ENCODE results near the gene GJA5.

The GJA5 gene

DNA sequence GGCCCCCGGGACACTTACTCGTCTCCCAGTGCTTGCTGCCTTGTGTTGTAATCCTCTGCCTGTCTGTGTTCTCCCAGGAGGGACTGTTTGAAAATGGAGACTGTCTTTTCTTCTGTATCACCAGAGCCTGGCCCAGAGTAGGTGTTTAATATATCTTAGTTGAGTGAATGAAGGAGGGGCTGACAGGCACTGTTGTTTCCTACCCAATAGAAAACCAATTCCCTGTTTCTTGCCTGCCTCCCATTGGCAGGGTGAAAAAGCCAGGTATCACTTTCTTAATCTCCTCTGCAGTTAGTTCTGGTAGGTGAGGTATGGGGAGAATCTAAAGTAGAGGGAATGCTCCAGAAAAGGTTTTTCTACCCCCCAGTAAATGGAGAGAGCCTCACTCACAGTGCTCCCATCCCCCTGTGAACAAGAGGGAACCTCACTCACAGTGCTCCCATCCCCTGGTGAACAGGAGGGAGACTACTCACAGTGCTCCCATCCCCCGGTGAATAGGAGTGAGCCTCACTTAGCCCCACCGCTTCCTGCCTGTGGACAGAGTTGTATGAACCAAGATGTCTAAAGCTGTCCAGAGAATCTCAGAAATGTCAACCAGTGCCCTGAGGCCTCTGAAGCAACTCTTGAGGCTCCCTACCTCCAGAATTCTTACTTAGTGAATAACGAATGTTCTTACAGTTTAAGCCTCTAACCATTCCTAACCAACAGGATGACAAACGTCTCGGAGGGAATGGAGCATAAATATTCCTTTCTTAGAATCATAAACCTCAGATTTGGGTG lies at the start of gene GJA5:
Gene GJA5, minus strand, starts transcription at position 122 of the 780 bp plus-strand sequence. CDS start 1,364 bp downstream, outside the sequence.
- peaks cover 17% of the 10 kb centered on the region for H3K36me3 Mint-ChIP-seq (ENCODE audit: low read depth)
- H3K9me3 Mint-ChIP-seq, result no peaks in the 10 kb centered on the region
- TF ChIP-seq, protein P1, sequence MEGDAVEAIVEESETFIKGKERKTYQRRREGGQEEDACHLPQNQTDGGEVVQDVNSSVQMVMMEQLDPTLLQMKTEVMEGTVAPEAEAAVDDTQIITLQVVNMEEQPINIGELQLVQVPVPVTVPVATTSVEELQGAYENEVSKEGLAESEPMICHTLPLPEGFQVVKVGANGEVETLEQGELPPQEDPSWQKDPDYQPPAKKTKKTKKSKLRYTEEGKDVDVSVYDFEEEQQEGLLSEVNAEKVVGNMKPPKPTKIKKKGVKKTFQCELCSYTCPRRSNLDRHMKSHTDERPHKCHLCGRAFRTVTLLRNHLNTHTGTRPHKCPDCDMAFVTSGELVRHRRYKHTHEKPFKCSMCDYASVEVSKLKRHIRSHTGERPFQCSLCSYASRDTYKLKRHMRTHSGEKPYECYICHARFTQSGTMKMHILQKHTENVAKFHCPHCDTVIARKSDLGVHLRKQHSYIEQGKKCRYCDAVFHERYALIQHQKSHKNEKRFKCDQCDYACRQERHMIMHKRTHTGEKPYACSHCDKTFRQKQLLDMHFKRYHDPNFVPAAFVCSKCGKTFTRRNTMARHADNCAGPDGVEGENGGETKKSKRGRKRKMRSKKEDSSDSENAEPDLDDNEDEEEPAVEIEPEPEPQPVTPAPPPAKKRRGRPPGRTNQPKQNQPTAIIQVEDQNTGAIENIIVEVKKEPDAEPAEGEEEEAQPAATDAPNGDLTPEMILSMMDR (IDR thresholded peaks at IDR 0.05), result no peak
- H3K4me1 Mint-ChIP-seq, result peaks cover 36% of the 10 kb centered on the region
- H3K27ac Mint-ChIP-seq, result peak within 1 kb of the TSS; percentile 74
- DNase-seq, result no peak
- H3K4me3 Mint-ChIP-seq, result no peak within 1 kb of the TSS
- peaks cover 7% of the 10 kb centered on the region for H3K27me3 Mint-ChIP-seq (ENCODE audit: low read depth, poor library complexity)

- TF ChIP-seq, protein P1 (IDR thresholded peaks at IDR 0.05), result no peak
- Mint-ChIP-seq H3K27ac (no peak overlapping the region), H3K4me3 (no peak overlapping the region), H3K4me1 (peaks cover 6% of the 10 kb centered on the region), H3K27me3 (ENCODE audit: low read depth, poor library complexity) (peaks cover 4% of the 10 kb centered on the region), H3K9me3 (no peaks in the 10 kb centered on the region), H3K36me3 (ENCODE audit: low read depth) (no peaks in the 10 kb centered on the region)
- no peak for DNase-seq
These were observed 48.8 kb upstream of the GJA5 start for GRCh38 chr1:147809236-147809635.

- H3K27ac Mint-ChIP-seq, result no peak overlapping the region
- H3K36me3 Mint-ChIP-seq (ENCODE audit: low read depth), result no peaks in the 10 kb centered on the region
- no peaks in the 10 kb centered on the region for H3K9me3 Mint-ChIP-seq
- peaks cover 6% of the 10 kb centered on the region for H3K4me1 Mint-ChIP-seq
- no peak overlapping the region for H3K4me3 Mint-ChIP-seq
- TF ChIP-seq, protein P1 (IDR thresholded peaks at IDR 0.05), result no peak
- DNase-seq, result no peak
- peaks cover 6% of the 10 kb centered on the region for H3K27me3 Mint-ChIP-seq (ENCODE audit: low read depth, poor library complexity)
These were observed 47.6 kb upstream of the GJA5 start for GRCh38 chr1:147808025-147808424.

DNA sequence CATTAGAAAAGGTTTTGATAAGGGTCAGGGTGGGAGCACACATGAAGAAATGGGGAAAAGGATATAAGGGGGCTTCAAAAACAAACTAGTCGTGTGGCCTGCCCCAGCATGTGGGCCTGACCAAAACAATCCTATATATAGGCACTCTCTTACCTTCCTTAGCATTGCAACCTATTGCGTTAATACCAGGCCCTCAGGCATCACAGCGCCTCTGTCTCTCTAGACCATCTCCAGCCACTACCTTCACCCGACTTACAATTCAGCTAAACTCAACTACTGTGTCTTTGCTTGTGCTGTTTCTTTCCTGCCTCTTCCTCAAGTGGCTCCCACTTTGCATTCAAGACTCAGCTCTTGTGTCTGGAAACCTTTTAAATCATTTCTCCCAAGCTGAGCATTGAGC lies 47.0 kb upstream of the GJA5 start:
- no peaks in the 10 kb centered on the region for H3K9me3 Mint-ChIP-seq
- no peak overlapping the region for H3K27ac Mint-ChIP-seq
- TF ChIP-seq, protein P1 (IDR thresholded peaks at IDR 0.05), result no peak
- H3K4me1 Mint-ChIP-seq, result peaks cover 6% of the 10 kb centered on the region
- DNase-seq, result no peak
- peaks cover 9% of the 10 kb centered on the region for H3K27me3 Mint-ChIP-seq (ENCODE audit: low read depth, poor library complexity)
- H3K4me3 Mint-ChIP-seq, result no peak overlapping the region
- no peaks in the 10 kb centered on the region for H3K36me3 Mint-ChIP-seq (ENCODE audit: low read depth)

DNA sequence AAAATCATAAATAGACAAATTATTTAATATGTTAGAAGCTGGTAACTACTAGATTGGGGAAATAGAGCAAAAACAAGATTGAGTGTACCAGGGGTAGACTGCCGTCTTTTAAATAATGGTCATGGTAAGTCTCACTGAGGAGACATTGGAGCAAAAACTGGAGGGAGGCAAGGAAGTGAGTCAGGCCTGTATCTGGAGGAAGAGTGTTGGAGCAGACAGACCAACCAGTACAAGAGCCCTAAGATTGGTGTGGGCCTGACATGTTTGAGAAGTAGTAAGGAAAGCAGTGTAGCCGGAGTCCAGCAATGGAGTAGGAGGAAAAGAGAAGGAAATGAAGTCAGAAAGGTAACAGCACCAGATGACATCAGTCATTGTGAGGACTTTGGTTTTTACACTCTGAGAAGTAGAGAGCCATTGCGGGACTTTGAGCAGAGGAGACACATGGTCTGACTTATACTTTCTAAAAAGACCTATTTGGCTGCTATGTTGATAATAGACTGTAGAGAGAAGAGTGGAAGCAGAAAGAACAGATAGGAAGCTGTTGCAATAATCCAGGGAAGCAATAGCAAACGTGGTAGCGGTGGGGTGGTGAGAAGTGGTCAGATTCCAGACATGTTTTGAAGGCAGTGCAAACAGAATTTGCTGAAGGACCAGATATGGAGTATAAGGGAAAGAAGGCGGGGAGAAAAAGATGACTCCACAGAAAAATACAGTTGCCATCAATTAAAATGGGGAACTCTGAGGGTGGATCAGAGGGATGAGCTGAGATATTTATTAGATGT lies 44.7 kb upstream of the GJA5 start:
- no peaks in the 10 kb centered on the region for H3K36me3 Mint-ChIP-seq (ENCODE audit: low read depth)
- TF ChIP-seq, protein P1 (IDR thresholded peaks at IDR 0.05), result no peak
- H3K9me3 Mint-ChIP-seq, result no peaks in the 10 kb centered on the region
- no peak for DNase-seq
- H3K4me3 Mint-ChIP-seq, result no peak overlapping the region
- H3K27ac Mint-ChIP-seq, result no peak overlapping the region
- H3K4me1 Mint-ChIP-seq, result no peaks in the 10 kb centered on the region
- H3K27me3 Mint-ChIP-seq (ENCODE audit: low read depth, poor library complexity), result peaks cover 9% of the 10 kb centered on the region

Measured in nephron progenitor cell (in vitro differentiated cells).